SKM-1 (cell line): ENCODE results near the gene COL19A1.

Source experiments
- DNase-seq: peaks from one replicate; lab custom pipeline; 2025; ENCODE audit not compliant: unreplicated experiment; lab: John Stamatoyannopoulos, UW

The COL19A1 gene

GRCh38 chr6:70163795-70164194 is 297.4 kb downstream of the COL19A1 start:
- no peak for DNase-seq

- DNase-seq: no peak
Observed at GRCh38 chr6:70164556-70164955, 298.2 kb downstream of the COL19A1 start.

- peak; percentile 53 for DNase-seq
Observed at GRCh38 chr6:70166088-70166958, 300.0 kb downstream of the COL19A1 start.

- no peak for DNase-seq
Observed at GRCh38 chr6:70168681-70169377, 302.5 kb downstream of the COL19A1 start.

- no peak for DNase-seq
Observed at GRCh38 chr6:70171236-70171635, 304.9 kb downstream of the COL19A1 start.

GRCh38 chr6:70172252-70172651 is 305.9 kb downstream of the COL19A1 start:
- no peak for DNase-seq

GRCh38 chr6:70175770-70176169 is 309.4 kb downstream of the COL19A1 start:
- no peak for DNase-seq

GRCh38 chr6:70176842-70177550 is 310.6 kb downstream of the COL19A1 start:
- no peak for DNase-seq

GRCh38 chr6:70180183-70180900 is 314.0 kb downstream of the COL19A1 start:
- DNase-seq: no peak

GRCh38 chr6:70180901-70181599 is 314.7 kb downstream of the COL19A1 start:
- no peak for DNase-seq

GRCh38 chr6:70183538-70183937 is 317.2 kb downstream of the COL19A1 start:
- DNase-seq: no peak

GRCh38 chr6:70184723-70185122 is 318.4 kb downstream of the COL19A1 start:
- DNase-seq: no peak

GRCh38 chr6:70186461-70186860 is 320.1 kb downstream of the COL19A1 start:
- DNase-seq: no peak

GRCh38 chr6:70188202-70188601 is 321.8 kb downstream of the COL19A1 start:
- no peak for DNase-seq

GRCh38 chr6:70194421-70194820 is 328.1 kb downstream of the COL19A1 start:
- DNase-seq: no peak

- no peak for DNase-seq
Observed at GRCh38 chr6:70196531-70196930, 330.2 kb downstream of the COL19A1 start.

- DNase-seq: no peak
Observed at GRCh38 chr6:70198785-70199184, 332.4 kb downstream of the COL19A1 start.

- DNase-seq: no peak
Observed at GRCh38 chr6:70208235-70208790, 342.0 kb downstream of the COL19A1 start.

- no peak for DNase-seq
Observed at GRCh38 chr6:70210462-70210861, 344.1 kb downstream of the COL19A1 start.

GRCh38 chr6:70215460-70216108 is 349.2 kb downstream of the COL19A1 start:
- no peak for DNase-seq
